ENCODE measurements around the gene CRABP1.

CRABP1 gene

DNA sequence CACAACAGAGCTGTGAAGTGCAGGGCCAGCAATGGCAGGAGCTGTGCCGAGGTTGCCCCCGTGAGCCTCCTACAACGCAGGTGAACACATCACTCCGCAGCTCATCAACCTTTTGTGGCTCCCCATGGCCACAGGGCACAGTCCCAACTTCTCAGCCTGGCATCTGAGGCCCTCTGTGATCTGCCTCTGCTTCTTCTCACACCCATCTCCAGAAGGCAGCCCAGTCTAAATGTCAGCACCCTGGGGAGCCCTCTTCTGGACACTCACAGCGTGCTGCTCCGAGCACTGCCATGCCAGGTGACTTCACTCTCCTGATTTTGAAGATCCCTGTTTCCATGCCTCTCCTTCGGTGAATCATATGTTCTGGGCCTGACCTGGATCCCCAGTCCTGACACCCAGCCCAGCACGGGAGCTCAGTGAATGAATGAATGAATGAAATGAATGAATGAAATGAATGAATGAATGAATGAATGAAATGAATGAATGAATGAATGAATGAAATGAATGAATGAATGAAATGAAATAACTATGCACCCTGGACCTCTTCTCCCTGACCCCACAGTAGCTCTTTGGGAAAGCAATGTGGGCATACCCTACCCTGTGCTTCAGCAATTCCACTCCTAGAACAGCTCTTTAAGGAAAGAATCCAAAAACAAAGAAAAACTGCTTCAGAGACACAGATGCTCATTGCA is 22.9 kb upstream of the CRABP1 start:
- DNase-seq: no peak

DNA sequence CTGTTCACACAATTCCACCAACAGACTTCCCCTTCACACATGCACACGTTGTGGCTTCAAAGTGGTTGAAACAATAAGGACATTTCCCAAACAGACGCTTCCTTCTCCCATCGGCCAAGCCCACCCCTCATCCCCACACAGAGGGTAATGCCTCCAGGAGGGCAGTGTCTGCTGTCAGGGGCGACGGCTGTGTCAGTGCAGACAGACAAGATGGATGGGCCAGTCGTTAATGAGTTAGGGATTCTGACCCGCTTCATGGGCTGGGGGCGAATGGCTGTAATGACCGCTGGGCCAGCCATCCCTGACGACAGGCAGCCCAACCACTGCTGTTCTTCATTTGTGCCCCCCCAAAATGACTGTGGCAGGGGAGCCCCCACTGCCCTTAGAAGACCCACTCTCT is 20.6 kb upstream of the CRABP1 start:
- no peak for DNase-seq

DNA sequence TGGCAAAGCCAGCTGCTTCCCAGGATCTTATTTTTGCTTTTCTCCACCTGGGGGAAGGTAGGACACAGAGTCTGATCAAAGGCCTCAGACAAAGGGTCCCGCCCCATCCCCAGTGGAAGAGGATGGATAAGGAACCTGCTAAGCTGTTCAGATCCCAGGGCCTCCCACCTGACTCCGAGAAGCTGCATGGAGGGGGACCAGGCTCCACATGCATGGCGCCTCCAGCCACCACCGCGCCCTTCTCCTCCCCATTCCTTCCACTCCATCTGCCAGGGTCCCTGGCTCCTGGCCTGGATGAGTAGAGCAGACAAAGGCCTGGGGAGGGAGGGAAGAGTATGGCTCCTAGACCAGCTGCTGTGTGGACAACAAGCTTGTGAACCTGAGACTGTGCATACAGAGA is 20.0 kb upstream of the CRABP1 start:
- DNase-seq: no peak

DNA sequence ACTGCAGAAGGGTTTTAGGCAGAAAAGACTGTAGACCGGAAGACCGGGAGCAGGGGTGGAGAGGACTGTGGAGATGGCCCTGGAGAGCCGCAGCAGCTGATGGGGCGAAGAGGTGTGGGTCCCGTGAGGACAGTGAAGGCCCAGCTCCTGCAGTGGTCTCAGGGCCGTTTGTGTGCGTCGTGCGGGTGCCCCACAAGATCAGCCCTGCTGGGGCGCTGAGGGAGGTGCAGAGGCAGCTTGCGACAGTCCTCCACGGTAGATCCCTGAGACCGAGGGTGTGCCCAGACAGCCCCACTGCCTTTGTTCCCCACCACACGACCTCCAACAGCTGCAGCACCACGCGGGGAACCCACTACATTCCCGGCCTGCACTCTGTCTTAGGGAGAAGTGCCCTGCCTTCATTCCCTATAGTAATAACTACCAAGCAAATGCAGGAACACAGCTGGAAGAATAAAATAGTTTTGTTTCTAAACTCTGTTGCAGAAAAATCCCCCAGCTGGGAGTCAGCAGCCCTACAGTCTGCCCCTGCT is 19.0 kb upstream of the CRABP1 start:
- DNase-seq: no peak

DNA sequence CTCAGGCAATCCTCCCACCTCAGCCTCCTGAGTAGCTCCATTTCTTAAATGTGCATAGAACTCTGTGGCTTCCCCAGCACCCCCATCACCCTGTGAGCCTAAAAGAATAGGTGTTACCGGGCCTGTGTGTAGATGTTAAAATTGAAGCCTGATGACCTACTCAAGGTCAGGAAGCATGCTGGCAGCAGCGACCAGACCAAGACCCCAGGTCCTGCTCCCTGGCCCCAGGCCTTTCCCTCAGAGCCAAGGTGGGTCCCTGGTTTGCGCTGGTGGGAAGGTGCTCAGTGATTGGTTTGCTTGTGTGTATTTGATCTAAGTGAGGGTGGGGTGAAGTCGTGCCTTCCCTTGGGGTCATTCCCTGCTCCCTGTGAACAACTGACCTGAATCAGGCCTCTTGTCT is 18.4 kb upstream of the CRABP1 start:
- DNase-seq: no peak

DNA sequence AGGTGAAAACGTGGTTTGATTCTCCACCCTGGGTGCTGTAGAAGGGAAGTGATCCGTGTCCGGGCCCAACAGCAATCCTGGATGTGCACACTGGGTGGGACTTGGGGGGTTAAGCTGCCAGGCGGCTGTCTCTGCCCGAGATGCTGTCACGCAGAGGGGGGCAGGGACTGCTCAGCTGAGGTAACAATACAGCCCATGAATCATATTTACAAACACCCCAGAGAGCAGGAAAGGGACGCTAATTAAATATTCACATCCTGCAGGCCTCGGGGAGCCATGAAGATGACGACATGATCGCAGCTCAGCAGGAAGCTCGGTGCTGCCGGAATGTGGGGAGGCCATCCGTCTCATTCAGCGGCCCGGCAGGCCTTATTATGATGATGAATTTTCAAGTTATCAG is 17.9 kb upstream of the CRABP1 start:
- no peak for DNase-seq

DNA sequence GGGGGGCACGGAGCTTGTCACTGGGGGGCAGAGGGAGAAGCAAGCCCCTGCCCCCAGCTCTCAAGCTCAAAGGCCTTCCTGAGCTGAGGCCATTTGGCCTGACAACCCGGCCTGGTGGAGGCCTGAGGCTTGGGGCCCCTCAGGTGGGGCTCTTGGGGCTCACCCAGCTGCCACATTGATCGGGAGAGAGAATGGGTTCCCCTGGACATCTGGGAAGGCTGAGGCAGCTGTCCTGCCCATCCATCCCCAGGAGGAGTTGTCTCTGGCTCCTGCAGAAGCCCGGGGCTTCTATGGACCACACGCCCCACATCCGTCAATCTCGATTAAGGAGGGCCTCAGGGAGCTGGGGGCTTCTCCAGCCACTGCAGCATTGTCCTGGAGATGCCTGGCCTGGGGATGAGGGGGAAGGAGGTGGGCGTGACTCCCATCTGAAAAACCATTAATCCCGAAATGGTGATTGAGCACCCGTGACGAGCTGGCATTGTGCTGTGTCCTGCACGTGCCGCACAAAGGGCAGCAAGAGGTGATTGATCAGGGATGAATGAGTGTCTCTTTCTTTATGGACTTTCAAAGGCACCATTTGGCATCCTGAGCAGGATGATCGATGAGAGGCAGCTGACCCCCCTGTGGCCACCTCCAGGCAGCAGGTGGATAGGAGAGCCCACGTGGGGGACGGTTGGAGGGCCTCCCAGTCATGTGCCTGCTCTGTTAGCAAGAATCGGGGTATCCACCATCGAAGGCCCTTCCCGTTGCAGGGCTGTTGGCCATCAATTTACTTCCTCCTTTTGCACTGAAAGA is 17.2 kb upstream of the CRABP1 start:
- DNase-seq: no peak

DNA sequence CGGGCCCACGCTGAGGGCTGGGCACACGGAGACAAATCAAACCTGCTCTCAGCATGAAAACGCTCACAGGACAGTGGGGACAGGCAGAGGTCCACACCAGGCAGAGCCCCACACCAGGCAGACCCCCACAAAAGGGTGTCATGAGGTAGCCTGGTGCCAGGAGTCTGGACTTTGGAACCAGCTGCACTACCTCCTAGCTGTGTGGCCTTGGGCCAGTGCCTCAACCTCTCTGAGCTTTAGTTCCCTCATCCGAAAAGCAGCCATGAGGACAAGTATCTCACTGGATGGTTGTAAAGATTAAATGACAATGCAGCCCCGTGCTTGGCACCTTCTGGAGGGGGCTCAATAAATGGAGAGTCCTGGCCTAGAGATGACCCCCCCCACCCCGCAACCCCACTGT is 16.5 kb upstream of the CRABP1 start:
- DNase-seq: no peak

DNA sequence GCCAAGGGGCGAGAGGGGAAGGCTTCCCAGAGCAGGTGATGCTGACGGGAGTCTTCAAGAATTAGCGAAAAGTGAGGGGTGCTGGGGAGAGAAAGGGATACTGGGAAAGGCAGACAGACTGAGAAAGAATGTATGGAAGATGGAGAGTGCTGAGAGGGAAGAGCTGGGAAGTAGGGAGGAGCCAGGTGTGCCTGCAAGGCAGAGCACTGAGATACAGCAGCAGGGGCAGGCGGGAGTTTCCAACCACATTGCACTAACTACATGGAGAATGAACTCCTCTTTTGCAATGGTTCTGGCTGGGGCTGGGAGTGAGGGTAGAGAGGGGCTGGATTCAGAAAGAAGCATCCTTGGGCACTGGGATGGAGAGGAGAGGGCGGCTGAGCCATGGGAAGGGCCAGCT is 16.0 kb upstream of the CRABP1 start:
- DNase-seq: no peak

DNA sequence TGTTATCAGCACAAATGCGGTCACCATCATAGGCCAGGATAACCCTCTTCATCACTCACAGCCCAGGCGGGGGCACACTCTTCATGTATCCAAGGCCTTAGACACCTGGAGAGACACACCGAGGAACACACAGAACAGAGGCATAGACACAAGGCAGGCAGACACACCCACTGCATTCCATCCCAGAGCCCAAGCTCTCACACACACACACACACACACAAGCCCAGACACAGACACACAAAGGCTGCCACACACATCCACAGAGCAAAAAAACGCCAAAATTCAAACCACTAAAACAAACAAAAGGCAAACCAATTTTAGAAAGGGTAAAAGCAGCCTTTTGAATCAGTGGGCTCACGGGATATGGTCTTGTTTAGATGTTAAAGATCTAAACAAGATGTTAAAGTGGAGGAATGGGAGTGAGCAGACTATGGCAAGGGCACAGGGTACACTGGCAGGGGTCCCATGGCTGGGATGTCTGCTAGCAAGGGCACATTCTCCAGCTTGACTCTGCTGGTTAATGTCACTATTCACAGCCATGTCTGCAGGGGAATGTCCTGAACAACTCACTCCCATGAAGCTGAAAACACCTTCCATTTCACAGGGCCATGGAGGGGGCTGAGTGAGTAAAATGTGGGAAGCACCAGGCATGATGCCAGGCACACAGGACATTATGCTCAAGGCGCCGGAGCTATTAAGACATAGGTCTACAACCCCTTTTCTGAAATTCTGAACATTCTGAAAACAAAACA is 14.9 kb upstream of the CRABP1 start:
- no peak for DNase-seq

DNA sequence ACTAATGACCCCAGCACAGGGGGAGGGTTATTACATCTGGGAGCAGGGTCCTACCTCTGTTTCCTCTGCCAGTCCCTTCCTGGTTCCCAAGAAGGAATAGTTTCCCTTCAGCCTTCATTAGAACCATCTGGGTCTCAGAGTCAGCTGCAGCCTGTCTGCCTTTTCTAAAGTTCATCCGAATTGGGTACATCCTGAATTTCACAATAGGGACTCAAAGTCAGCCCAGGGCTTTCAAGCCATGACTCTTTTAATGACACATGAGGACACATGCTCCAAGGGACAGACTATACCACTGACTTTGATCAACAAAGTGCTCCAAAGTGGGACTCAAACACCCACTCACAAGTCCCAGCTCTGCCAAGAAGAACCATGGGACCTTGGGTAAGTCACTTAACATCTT is 12.7 kb upstream of the CRABP1 start:
- DNase-seq: no peak

DNA sequence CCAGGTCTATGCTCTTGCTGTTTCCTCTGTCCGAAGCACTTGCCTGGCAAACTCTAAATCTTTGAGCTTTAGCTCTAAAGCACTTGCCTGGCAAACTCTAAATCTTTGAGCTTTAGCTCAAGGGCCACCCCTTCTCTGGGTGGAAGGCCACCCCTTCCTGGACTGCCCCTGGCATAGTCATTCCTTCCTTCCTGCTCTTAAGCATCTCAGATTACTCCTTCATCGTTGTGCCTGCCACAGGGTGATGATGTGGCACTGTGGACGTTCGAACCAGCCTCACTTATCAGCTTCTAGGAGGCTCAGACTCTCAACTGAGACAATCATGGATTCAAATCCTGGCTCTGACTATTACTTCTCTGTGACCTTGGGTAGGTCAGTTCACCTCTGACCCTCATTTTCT is 10.5 kb upstream of the CRABP1 start:
- no peak for DNase-seq

DNA sequence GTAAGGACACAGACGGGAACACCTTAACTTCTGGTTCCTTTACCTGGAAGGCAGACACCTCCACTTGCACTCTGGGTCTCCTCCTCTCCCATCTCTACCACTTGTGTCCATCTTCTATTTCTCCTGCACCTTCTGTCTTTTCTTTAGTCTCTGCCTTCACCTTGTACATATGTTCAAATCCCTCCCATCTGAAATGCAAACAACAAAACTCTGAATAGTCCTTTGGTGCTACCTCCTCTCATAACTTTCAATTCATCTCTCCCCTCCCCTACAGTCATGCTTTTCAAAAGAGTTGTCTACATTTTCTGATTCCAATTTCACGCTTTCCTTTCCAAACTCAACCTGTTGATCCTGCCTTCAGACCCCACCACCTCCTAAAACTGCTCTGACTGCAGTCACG is 5.3 kb upstream of the CRABP1 start:
- no peak for DNase-seq

DNA sequence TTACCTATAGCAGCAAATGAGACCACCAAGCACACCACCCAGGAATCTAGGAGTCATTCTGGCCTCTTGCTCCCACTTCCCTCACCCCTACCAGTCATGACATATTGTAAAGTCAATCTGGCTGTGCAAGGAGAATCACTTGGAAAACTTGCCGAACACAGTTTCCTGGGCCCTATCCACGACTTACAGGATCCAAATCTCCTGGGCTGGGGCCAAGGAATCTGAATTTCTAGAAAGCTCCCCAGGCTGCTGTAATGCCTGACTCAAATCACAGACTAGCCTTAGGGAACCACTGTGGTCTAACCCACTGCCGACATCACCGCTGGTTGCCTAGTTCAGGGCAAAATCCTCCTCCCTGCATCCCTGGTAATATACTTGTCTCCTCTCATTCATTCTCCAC is 4.2 kb upstream of the CRABP1 start:
- no peak for DNase-seq

DNA sequence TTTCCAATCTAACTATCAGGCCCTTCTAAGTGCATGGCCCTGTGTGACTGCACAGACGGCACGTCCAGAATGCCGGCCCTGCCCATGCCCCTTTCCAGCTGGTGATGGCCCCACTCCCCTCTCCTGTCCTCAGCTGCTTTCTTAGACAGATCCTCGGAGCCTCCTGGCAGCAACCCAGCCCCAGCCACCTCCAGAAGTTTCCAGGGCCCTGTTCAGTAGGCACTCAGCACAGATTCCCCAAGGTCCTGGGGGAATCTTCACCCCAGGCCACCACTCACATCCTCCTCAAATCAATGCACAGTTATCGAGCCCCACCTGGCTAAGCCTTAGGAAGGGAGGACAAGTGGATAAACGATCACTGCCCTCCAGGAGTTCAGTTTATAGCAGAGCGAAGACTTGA is 1.4 kb upstream of the CRABP1 start:
- no peak for DNase-seq

DNA sequence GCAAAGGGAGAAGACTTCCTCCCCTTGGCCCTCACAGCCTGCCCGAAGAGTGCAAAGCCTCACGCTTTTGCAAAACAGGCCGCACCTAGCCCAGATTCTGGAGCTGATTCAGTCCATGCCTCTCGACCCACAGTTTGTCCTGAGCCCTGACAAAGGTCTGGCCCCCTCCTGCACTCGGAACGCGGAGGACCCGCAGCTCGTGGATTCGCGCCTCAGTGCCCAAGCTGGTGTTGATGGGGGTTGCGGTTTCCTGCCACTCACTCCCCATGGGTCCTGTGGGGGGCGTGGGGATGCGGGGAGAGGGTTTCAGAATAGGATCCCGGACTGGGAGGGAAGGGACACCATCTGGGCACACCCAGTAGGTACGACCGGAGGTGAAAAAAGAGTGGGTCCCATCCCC is 594 bp upstream of the CRABP1 start:
- DNase-seq: no peak

DNA sequence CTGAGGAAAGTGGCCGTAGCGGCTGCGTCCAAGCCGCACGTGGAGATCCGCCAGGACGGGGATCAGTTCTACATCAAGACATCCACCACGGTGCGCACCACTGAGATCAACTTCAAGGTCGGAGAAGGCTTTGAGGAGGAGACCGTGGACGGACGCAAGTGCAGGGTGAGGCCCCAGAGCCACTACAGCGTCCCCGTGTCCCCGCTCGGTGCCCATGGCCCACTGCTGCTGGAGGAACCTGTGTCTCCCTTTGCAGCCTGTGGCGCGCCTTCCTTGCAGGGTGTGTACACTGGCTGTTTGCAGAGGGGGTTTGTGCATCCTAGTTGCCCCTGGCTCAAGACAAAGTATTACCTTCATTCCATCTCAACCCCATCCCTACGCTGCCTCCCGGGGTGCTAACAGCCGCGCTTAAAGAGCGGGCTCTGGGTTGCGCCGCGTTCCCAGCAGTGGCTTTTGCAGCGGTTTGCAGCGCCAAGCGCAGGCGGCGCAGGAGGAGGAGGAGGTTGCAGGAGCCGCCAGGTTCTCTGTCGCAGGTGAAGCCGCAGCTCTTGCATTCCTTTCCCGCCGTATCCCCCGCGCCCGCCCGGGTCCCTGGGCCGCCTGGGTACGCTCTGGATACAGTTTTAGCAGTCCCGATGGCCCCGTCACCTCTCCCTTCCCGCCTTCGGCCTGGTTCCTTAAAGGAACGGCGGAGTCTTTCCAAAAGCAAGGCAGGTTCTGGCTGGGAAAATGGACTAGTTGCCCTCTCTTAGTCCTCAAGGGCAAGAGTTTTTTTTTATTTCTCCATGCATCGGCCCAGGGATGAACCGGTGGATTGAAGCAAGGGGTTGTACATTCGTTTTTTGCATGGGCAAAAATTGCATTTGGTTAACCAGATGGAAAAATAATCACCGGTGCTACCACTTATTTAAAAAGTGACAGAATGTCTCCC is 1.2 kb downstream of the CRABP1 start:
- no peak for DNase-seq

DNA sequence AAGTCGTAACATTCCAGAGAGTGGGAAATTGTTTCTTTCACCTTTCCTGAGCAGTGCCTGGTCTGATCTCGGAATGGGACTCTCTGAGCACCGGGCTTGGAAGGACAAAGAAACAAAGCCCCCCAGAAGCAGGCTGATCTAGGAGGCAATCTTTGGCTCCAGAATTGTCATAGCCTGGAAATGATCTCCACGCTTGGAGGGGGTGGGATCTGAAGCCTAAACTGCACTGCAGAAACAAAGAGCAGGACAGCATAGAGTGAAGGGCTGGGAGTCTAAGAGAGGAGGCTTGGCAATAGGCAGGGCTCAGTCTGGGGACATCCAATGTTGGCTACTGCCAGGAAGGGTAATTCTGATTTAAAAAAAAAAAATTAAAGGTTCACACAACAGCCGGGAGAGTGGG is 1.9 kb downstream of the CRABP1 start:
- no peak for DNase-seq

DNA sequence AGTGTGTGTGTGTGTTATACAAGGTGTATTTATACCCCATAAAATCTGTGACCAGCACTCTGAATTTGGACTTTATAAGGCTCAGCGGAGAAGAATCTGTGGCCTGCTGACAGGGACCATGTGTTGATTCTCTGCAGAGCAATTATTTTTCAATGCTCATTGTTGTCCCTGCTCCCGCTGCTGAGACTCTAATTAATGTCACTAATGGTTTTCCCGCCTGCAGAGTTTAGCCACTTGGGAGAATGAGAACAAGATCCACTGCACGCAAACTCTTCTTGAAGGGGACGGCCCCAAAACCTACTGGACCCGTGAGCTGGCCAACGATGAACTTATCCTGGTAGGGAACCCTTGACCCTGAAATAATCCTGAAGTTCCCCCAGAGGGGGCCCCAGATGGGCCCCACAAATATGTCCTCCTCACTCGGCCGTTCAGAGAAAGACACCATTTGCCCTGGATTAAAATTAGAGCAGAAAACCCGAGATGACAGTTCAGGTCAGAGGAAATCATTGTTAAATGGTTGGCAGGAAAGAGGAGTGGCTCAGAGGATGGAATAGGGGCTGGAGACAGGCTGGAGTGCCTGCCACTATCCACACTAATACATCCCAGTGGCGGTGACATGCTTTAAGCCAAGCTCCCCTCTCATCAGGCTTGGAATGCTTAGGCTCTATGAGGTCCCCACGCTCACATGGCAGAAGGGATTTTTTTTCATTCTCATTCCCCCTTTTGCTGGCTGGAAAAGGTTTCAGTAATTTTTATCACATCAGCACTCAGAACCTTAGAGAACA is 3.3 kb downstream of the CRABP1 start:
- DNase-seq: no peak

DNA sequence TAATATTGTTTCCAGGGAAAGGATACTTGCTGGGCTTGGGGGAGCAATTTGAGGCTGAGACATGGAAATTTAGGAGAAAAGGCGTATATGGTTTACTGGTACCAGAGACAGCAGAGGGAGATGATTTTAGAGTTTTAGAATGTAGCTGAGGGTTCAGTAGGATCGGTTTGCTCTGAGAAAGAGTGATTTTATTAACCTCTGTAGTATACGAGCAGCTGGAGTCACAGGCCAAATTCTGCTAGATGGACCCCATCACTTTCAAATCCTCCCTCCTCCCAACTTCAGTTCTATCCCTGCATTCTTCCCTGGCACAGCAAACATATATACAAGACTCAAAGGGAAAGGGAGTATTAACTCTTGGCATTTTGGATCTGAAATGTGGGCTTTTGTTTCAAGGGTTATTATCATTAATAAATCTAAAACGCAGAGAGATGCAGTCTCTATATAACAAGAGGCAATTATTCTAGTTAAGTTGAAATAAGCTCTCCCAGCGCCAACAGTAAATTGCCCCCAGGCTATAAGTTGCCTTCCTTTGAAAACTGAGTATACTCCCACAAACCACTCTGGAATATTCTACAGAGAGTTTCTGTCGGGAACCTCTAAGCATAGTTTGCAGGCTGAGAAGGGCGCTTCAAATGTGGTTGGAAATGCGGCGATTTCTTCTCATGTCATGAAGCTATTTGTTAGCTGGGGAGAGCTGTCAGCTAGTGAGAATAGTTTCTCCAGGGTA is 5.4 kb downstream of the CRABP1 start:
- DNase-seq: no peak
